Keratinocyte (primary cell): ENCODE measurements around the gene DLGAP1. TPM values are rescaled to one million over a fixed set of nuclear protein-coding genes. Genes with fewer than 3 reads are reported as not detected.

ENCODE experiments used
- DNase-seq: peaks from one replicate; pipeline ENCODE4 v3.0.0-alpha.2; 2011; ENCODE audit warnings: low read depth, missing footprints, low spot score
- FAIRE-seq: peaks from 2 replicates; lab custom pipeline; 2011; peaks lifted over from hg19 to GRCh38; lab: Jason Lieb, UNC
- H2AFZ ChIP-seq: 2 replicates; pipeline ENCODE4 v1.6.0; 2012; ENCODE audit warnings: low read length, control low read depth, inconsistent platforms; ENCODE audit not compliant: control insufficient read depth
- H3K27ac ChIP-seq: 2 replicates; pipeline ENCODE4 v1.5.1; 2011; ENCODE audit warnings: low read length; ENCODE audit not compliant: control insufficient read depth, insufficient read depth
- H3K27me3 ChIP-seq: 3 replicates; pipeline ENCODE4 v1.6.0; 2011; ENCODE audit warnings: low read length; ENCODE audit not compliant: control insufficient read depth, insufficient read depth; ENCODE audit errors: extremely low read depth
- H3K36me3 ChIP-seq, 2 experiments: 2 replicates in 1 of 2; 3 replicates in 1 of 2; pipeline ENCODE4 v1.5.1; 2011; ENCODE audit warnings: low read length in 2 of 2, mild to moderate bottlenecking in 1 of 2; ENCODE audit not compliant: control insufficient read depth in 2 of 2, insufficient read depth in 2 of 2; ENCODE audit errors: extremely low read depth in 1 of 2
- H3K4me1 ChIP-seq: 3 replicates; pipeline ENCODE4 v1.5.1; 2011; ENCODE audit warnings: low read length; ENCODE audit not compliant: control insufficient read depth, insufficient read depth; ENCODE audit errors: extremely low read depth
- H3K4me2 ChIP-seq: 3 replicates; pipeline ENCODE4 v1.6.0; 2011; ENCODE audit warnings: low read depth, low read length; ENCODE audit not compliant: control insufficient read depth, insufficient read depth; ENCODE audit errors: extremely low read depth
- H3K4me3 ChIP-seq, 3 experiments: fragments of 200-600 bp in 1 of 3; sonication (generic) in 1 of 3; 2 replicates in 2 of 3; 3 replicates in 1 of 3; pipeline ENCODE4 v1.5.1; 2011 to 2016; ENCODE audit warnings: low read length in 3 of 3, mild to moderate bottlenecking in 3 of 3, control low read depth in 2 of 3, inconsistent platforms in 1 of 3, low read depth in 1 of 3, mixed read lengths in 1 of 3, mixed run types in 1 of 3, moderate library complexity in 1 of 3; ENCODE audit not compliant: control insufficient read depth in 2 of 3, insufficient read depth in 2 of 3; ENCODE audit errors: extremely low read depth in 1 of 3
- H3K79me2 ChIP-seq: 2 replicates; pipeline ENCODE4 v1.6.0; 2012; ENCODE audit warnings: low read length; ENCODE audit not compliant: control insufficient read depth, insufficient read depth
- H3K9ac ChIP-seq: 3 replicates; pipeline ENCODE4 v1.6.0; 2011; ENCODE audit warnings: low read length; ENCODE audit not compliant: control insufficient read depth, insufficient read depth; ENCODE audit errors: extremely low read depth
- H3K9me1 ChIP-seq: 3 replicates; pipeline ENCODE4 v1.6.0; 2011; ENCODE audit warnings: low read length; ENCODE audit not compliant: control insufficient read depth, insufficient read depth; ENCODE audit errors: extremely low read depth
- H3K9me3 ChIP-seq: 2 replicates; pipeline ENCODE4 v1.5.1; 2012; ENCODE audit warnings: low read depth, low read length; ENCODE audit not compliant: control insufficient read depth
- H4K20me1 ChIP-seq: 3 replicates; pipeline ENCODE4 v1.6.0; 2011; ENCODE audit warnings: low read length; ENCODE audit not compliant: control insufficient read depth, insufficient read depth; ENCODE audit errors: extremely low read depth
- CTCF ChIP-seq, 3 experiments: IDR thresholded peaks in 1 of 3; conservative IDR thresholded peaks in 1 of 3; optimal IDR thresholded peaks in 1 of 3; 2 replicates in 2 of 3; 3 replicates in 1 of 3; pipeline versions ENCODE3 to v1.5.1; 2011; ENCODE audit warnings: low read length in 3 of 3, mild to moderate bottlenecking in 3 of 3, moderate library complexity in 2 of 3, control low read depth in 1 of 3, inconsistent platforms in 1 of 3; ENCODE audit not compliant: insufficient read depth in 2 of 3; ENCODE audit errors: extremely low read depth in 1 of 3
- EZH2 ChIP-seq: IDR thresholded peaks from one replicate; pipeline ENCODE4 v1.6.1; 2012; ENCODE audit warnings: inconsistent platforms, mild to moderate bottlenecking, low read length, moderate library complexity
- dilution Hi-C: fragments of 300-500 bp; cut with MboI; formaldehyde crosslinking; loops from one replicate; pipeline ENCODE4 v1.7.0; 2020; ENCODE audit warnings: low sequenced_read_pairs; ENCODE audit not compliant: extremely low pct_ligation_motif_present
- polyA plus RNA-seq, 5 experiments: library from polyadenylated mRNA; depleted of rRNA in 3 of 5; stranded (reverse) in 3 of 5; stranded (forward) in 1 of 5; unstranded in 1 of 5; fragments of >200 nt; gene quantifications; 1 replicate in 1 of 5; 2 replicates in 3 of 5; 3 replicates in 1 of 5; pipeline versions ENCODE4 v1.2.1 to v1.2.3, GENCODE V29; 2011 to 2012; ENCODE audit warnings: missing spikeins in 2 of 5, low read depth in 1 of 5, low replicate concordance in 1 of 5

The DLGAP1 gene
- polyA plus RNA-seq, 1 donor (not counting 4 experiments of a cell fraction or from before 2014, with no cell fraction given): not detected

- H3K9me1 ChIP-seq: no peaks in the 10 kb centered on the region
- peak overlapping the region; percentile 42 to 69 (median 67) for H3K4me3 ChIP-seq
- DNase-seq: peak; percentile 92
- H3K79me2 ChIP-seq: peaks cover 5% of the 10 kb centered on the region
- H3K36me3 ChIP-seq: peaks cover 3 to 4% of the 10 kb centered on the region in 2 experiments
- dilution Hi-C loops: no loop called here
- no peaks in the 10 kb centered on the region for H3K9me3 ChIP-seq
- peak overlapping the region; percentile 65 for H2AFZ ChIP-seq
- H3K4me2 ChIP-seq: peak overlapping the region; percentile 91
- TF ChIP-seq EZH2: no peak
- peak; percentile 83 to 91 (median 88) for TF ChIP-seq CTCF (optimal IDR thresholded peaks at IDR 0.05 in 1 of 3, IDR thresholded peaks at IDR 0.05 in 1 of 3, conservative IDR thresholded peaks at IDR 0.05 in 1 of 3; ENCODE audit: extremely low read depth in 1 of 3, insufficient read depth in 2 of 3, low read length in 3 of 3)
- H3K9ac ChIP-seq: peak overlapping the region; percentile 94
- H3K27me3 ChIP-seq: no peaks in the 10 kb centered on the region
- peak overlapping the region; percentile 97 for H3K27ac ChIP-seq
- H4K20me1 ChIP-seq: no peaks in the 10 kb centered on the region
- peak; percentile 5 for FAIRE-seq
- H3K4me1 ChIP-seq: peaks cover 41% of the 10 kb centered on the region
These were observed 861.0 kb downstream of the DLGAP1 start for GRCh38 chr18:3593904-3594759.

- H3K4me1 ChIP-seq: peaks cover 41% of the 10 kb centered on the region
- H4K20me1 ChIP-seq: no peaks in the 10 kb centered on the region
- H2AFZ ChIP-seq: peak overlapping the region; percentile 51
- dilution Hi-C loops: no loop called here
- H3K36me3 ChIP-seq: peaks cover 3 to 4% of the 10 kb centered on the region in 2 experiments
- FAIRE-seq (no peak), DNase-seq (peak; percentile 86)
- H3K79me2 ChIP-seq: peaks cover 5% of the 10 kb centered on the region
- peak overlapping the region in 2 of 3 experiments; percentile 11 to 69 for H3K4me3 ChIP-seq
- TF ChIP-seq EZH2 (no peak), CTCF (optimal IDR thresholded peaks at IDR 0.05 in 1 of 3, IDR thresholded peaks at IDR 0.05 in 1 of 3, conservative IDR thresholded peaks at IDR 0.05 in 1 of 3; ENCODE audit: extremely low read depth in 1 of 3, insufficient read depth in 2 of 3, low read length in 3 of 3) (no peak)
- H3K4me2 ChIP-seq: peak overlapping the region; percentile 91
- peak overlapping the region; percentile 94 for H3K9ac ChIP-seq
- H3K27ac ChIP-seq: peak overlapping the region; percentile 97
- H3K9me3 ChIP-seq: no peaks in the 10 kb centered on the region
- no peaks in the 10 kb centered on the region for H3K9me1 ChIP-seq
- no peaks in the 10 kb centered on the region for H3K27me3 ChIP-seq
These were observed 861.7 kb downstream of the DLGAP1 start for GRCh38 chr18:3593381-3593903.
